Fibroblast of villous mesenchyme (primary cell): ENCODE data around the gene DNAJC1. TPM values are rescaled to one million over a fixed set of nuclear protein-coding genes. Genes with fewer than 3 reads are reported as not detected.

Experiments
- DNase-seq: peaks from one replicate; pipeline ENCODE4 v3.0.0-alpha.2; 2010; ENCODE audit warnings: low read depth
- H3K4me3 ChIP-seq: 2 replicates; pipeline ENCODE4 v1.5.1; 2011; ENCODE audit warnings: low read depth, mild to moderate bottlenecking, low read length
- CTCF ChIP-seq: IDR thresholded peaks from 2 replicates; pipeline ENCODE4 v1.5.1; 2012; ENCODE audit warnings: low read depth, mild to moderate bottlenecking, low read length; ENCODE audit not compliant: insufficient read depth
- total RNA-seq: library from RNA; depleted of rRNA; stranded (reverse); fragments of >200 nt; gene quantifications from 2 replicates; pipeline ENCODE4 v1.2.3, GENCODE V29; 2012

DNAJC1 gene
- total RNA-seq, 1 donor: 53.5 TPM

DNA sequence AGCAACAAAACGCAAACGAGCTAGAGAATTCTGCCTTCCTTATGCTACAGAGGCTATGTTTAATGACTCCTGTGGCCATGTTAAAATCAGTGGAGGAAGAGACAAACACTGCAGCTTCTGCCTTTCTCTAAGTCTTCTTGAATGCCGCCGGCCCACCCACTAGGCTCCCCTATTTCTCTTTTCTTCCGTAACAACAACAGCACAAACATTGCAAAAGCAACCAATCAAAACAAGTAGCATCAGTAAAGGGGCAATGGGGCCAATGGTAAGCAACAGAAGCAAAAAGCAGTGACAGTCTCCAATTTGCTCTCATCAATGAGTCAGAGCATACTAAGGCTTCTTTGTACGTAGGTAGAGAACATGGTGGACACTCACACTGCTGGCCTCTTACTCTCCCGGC lies 26.8 kb downstream of the DNAJC1 start:
- H3K4me3 ChIP-seq: no peak overlapping the region
- TF ChIP-seq CTCF: no peak
- DNase-seq: no peak

DNA sequence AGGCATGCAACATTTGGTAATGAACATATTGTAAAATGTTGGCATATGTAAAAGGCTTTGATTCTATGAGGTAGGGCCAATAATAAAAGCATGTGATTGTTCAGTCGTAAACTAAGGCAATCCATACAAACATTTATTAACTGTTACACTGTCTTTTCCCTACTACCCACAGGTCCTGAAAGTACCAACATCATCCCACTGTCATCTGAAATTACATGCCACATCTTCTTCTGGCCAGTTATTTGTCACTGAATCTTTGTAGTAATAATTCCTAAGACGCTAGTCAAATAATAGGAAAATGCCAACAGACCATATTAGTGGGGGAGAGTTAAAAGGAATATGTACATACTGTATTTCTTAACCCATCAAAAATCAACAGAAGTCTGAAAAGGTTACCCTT lies 27.2 kb downstream of the DNAJC1 start:
- no peak for TF ChIP-seq CTCF
- no peak overlapping the region for H3K4me3 ChIP-seq
- DNase-seq: no peak

GRCh38 chr10:21975378-21975990 lies 28.0 kb downstream of the DNAJC1 start:
- DNase-seq: no peak
- TF ChIP-seq CTCF: no peak
- H3K4me3 ChIP-seq: no peak overlapping the region

DNA sequence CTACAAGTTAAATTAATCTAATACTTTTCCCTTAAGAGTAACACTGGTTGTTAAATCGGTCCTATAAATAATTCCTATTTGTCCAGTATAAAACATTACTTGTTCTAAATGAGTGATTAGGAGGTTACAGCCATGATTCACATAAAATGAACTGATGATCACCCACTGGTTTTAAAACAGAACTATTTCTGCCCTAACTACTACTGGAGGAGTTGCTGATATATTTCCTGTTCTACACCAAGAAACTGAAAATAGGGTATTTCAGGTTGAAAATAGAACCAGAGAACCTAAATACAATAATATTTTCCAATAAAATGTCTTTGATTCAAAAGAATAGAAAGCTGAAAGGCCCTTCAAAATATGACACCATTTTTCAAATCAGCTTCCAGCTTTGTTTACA lies 30.9 kb downstream of the DNAJC1 start:
- no peak for DNase-seq
- H3K4me3 ChIP-seq: no peak overlapping the region
- TF ChIP-seq CTCF: no peak

DNA sequence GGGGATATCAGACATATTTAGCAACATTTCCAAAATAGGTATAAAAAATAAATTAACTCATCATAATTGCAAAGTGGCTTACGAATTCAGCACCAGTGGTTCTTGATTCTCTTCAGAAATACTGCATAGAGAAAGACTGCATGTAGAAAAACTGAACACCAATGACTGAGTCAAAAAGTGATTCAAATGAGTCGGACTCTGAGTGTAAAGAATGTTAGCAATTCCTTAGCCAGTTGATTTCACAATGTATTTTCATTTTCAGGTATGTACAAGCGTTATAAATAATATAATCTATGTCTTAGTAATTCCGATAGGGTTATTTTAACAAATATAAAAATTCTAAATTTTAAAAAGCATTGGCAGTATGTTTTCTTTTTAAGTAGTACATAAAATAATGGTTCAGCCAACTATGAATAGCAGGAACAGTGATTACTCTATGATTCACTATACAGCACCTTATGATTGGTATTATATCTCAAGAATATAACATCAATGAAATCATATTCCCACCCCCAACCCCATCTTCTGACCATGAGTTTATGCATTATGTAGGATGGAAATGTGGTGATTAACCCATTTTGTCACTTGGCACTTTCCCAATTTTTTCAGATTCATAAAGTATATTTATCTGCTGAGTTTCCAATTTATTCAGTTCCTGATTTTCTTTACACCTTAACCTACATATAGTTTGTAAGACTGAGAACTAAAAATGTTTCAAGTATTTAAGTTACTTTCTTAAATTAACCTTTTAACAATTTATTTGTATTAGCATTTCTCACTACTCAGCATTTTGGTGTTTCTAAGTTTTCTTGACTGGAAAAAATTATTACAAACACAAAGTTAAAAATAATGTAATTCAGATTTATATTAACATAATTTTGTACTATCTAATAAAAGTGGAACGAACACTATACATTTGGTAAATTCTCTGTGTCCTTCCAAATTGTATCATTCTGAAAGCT lies 33.9 kb downstream of the DNAJC1 start:
- DNase-seq: peak; percentile 19
- TF ChIP-seq CTCF: no peak
- H3K4me3 ChIP-seq: no peak overlapping the region

DNA sequence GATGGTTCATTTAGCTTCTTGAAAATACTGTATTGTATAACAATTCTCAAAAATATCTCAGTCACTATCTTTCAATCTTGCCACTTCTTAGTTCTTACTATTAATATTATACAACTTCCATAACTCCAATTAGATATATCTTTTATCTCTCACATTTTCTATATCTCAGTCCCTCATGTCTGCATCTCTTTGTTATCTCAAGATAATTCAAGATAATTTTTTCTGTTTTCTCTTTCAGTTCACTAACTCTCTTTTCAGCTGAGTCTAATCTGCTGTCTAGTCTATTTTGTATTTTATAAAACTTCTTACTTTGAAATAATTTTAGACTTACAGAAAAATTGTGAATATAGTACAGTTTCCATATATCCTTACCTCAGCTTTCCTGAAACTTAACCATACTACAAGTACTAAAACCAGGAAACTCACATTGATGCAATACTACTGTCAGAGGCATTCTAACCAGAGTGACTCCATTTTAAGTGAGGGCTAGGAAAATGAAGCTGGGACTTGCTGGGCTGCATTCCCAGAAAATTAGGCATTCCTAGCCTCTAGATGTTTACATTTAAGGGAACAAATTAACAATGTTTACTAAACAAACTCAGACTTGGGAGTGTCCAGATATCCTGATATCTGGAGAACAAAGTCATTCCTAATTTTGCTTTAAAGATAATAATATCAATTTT lies 38.4 kb downstream of the DNAJC1 start:
- DNase-seq: peak; percentile 61
- no peak overlapping the region for H3K4me3 ChIP-seq
- no peak for TF ChIP-seq CTCF
